22Rv1 (cell line): ENCODE measurements around the gene RPP14.

ENCODE experiments used
- H3K27ac ChIP-seq: fragments of 450-650 bp; 2 replicates; pipeline ENCODE4 v1.5.1; 2017
- CTCF ChIP-seq: fragments of 450-650 bp; IDR thresholded peaks from 2 replicates; pipeline ENCODE4 v1.5.1; 2017; ENCODE audit warnings: mild to moderate bottlenecking
- ZFX ChIP-seq: fragments of 450-650 bp; IDR thresholded peaks from 2 replicates; pipeline ENCODE4 v1.6.1; 2017; ENCODE audit warnings: antibody characterized with exemption, borderline replicate concordance

Gene RPP14

GRCh38 chr3:58356054-58356453, 50.0 kb downstream of the RPP14 start:
- H3K27ac ChIP-seq = no peak overlapping the region
- TF ChIP-seq CTCF (no peak), ZFX (no peak)

GRCh38 chr3:58357402-58357801, 51.4 kb downstream of the RPP14 start:
- TF ChIP-seq ZFX (no peak), CTCF (no peak)
- no peak overlapping the region for H3K27ac ChIP-seq

DNA sequence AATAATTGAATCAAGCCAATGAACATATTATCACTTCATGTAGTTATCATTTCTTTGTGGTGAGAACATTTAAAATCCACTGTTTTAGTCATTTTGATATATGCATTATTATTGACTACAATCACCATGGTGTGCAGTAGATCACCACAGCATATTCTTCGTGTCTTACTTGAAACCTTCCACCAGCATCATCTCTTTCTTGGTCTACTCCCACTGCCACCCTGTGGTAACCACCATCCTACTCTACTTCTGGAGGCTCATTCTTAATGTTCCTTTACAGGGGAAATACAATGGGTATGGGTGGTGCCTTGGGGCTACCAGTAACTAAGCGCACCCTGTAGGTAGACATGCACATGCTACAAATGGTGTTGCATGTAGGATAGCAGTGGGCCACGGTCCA, 52.0 kb downstream of the RPP14 start:
- no peak overlapping the region for H3K27ac ChIP-seq
- TF ChIP-seq ZFX = no peak
- no peak for TF ChIP-seq CTCF

GRCh38 chr3:58358808-58359207, 52.8 kb downstream of the RPP14 start:
- TF ChIP-seq ZFX (no peak), CTCF (no peak)
- H3K27ac ChIP-seq = no peak overlapping the region

DNA sequence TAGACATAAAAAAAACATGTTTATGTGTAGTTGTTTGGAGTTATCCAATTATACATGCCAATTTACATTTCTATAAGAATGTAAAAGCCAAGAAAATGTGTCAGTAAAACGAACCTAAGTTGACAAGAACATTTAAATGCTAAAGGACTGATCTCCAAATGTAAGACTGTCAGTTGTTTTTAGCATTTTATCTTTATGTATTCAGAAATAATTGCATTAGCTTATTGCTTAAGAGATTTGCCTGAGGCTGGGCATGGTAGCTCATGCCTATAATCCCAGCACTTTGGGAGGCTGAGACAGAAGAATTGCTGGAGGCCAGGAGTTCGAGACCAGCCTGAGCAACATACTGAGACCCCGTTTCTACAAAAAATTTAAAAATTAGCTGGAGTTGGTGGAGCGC, 53.6 kb downstream of the RPP14 start:
- TF ChIP-seq ZFX (no peak), CTCF (no peak)
- H3K27ac ChIP-seq = no peak overlapping the region

GRCh38 chr3:58361866-58362265, 55.8 kb downstream of the RPP14 start:
- no peak for TF ChIP-seq CTCF
- H3K27ac ChIP-seq = no peak overlapping the region

GRCh38 chr3:58366699-58367098, 60.7 kb downstream of the RPP14 start:
- no peak for TF ChIP-seq ZFX
- no peak overlapping the region for H3K27ac ChIP-seq

DNA sequence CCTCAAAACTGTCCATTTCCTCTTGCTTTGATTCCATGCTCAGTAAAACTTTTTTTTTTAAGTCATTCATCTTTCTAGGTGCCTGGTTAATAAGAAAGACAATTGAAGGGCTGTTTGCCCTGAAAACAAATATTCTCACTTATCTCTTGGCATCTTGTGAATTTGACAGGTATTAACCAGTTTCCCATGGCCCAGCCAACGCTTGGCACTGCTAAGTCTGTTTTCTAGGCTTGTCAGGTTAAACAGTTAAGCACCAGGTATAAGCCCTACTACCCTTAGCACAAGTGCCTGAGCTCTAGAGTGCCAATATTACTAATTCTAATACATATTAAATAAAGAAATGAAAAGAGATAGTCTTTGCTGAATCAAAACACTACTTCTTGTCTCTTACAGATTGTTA, 63.0 kb downstream of the RPP14 start:
- H3K27ac ChIP-seq = no peak overlapping the region
- TF ChIP-seq ZFX (no peak), CTCF (no peak)
